HepG2 (cell line): ENCODE results near the gene ANKRD31. TPM values are rescaled to one million over a fixed set of nuclear protein-coding genes. Genes with fewer than 3 reads are reported as not detected.

Experiments
- ATF4 ChIP-seq, 2 experiments: fragments of 450-650 bp in 1 of 2; sonication (generic) in 1 of 2; formaldehyde crosslinking; IDR thresholded peaks; 2 replicates each; pipeline versions ENCODE4 v1.5.0 to v1.8.0; 2020 to 2022; ENCODE audit warnings: mild to moderate bottlenecking in 1 of 2, missing genetic modification reagents in 1 of 2
- BCL6 ChIP-seq: IDR thresholded peaks from 2 replicates; pipeline ENCODE4 v1.6.1; 2016; ENCODE audit warnings: missing genetic modification reagents, missing compliant biosample characterization
- FOXK2 ChIP-seq: fragments of 450-650 bp; IDR thresholded peaks from 2 replicates; pipeline ENCODE4 v1.6.1; 2016
- GFI1 ChIP-seq: sonication (generic); formaldehyde crosslinking; IDR thresholded peaks from 2 replicates; pipeline ENCODE4 v1.5.0; 2020; ENCODE audit warnings: missing genetic modification reagents, mild to moderate bottlenecking, borderline replicate concordance
- HOXA9 ChIP-seq: sonication (generic); formaldehyde crosslinking; IDR thresholded peaks from 2 replicates; pipeline ENCODE4 v1.8.1; 2022; ENCODE audit warnings: missing genetic modification reagents, mild to moderate bottlenecking, moderate library complexity, borderline replicate concordance
- KIAA2018 ChIP-seq: sonication (generic); formaldehyde crosslinking; IDR thresholded peaks from 2 replicates; pipeline ENCODE4 v1.5.0; 2020; ENCODE audit warnings: mild to moderate bottlenecking, missing genetic modification reagents, borderline replicate concordance
- MLXIP ChIP-seq: sonication (generic); formaldehyde crosslinking; IDR thresholded peaks from 2 replicates; pipeline ENCODE4 v1.9.0; 2021; ENCODE audit warnings: missing genetic modification reagents, borderline replicate concordance
- NCOR1 ChIP-seq: fragments of 200-600 bp; sonication (generic); IDR thresholded peaks from 2 replicates; pipeline ENCODE4 v1.7.0; 2017; ENCODE audit warnings: antibody characterized with exemption, low read length, borderline replicate concordance
- TBL1XR1 ChIP-seq: fragments of 150-350 bp; IDR thresholded peaks from 2 replicates; pipeline ENCODE4 v1.6.1; 2014; ENCODE audit warnings: borderline replicate concordance, low read length; ENCODE audit not compliant: partially characterized antibody
- ZNF24 ChIP-seq: fragments of 450-650 bp; IDR thresholded peaks from 2 replicates; pipeline ENCODE4 v1.6.1; 2017; ENCODE audit warnings: antibody characterized with exemption, mild to moderate bottlenecking
- ZNF546 ChIP-seq: sonication (generic); formaldehyde crosslinking; conservative IDR thresholded peaks from 2 replicates; pipeline ENCODE4 v1.8.1; 2023; ENCODE audit warnings: mild to moderate bottlenecking, missing genetic modification reagents
- ZNF570 ChIP-seq: sonication (generic); formaldehyde crosslinking; IDR thresholded peaks from 2 replicates; pipeline ENCODE4 v1.4.0; 2020; ENCODE audit warnings: mild to moderate bottlenecking, missing genetic modification reagents, borderline replicate concordance
- ZNF784 ChIP-seq: sonication (generic); formaldehyde crosslinking; IDR thresholded peaks from 2 replicates; pipeline ENCODE4 v1.5.1; 2020; ENCODE audit warnings: missing genetic modification reagents, mild to moderate bottlenecking, borderline replicate concordance
- polyA plus RNA-seq, 8 experiments: library from polyadenylated mRNA; depleted of rRNA in 3 of 8; stranded (reverse) in 7 of 8; unstranded in 1 of 8; fragments of >200 nt; fragmentation: Illumina TruSeq in 4 of 8; extraction: Trizol in 4 of 8; gene quantifications; 2 replicates each; pipeline versions ENCODE4 v1.2.1 to v1.2.3, GENCODE V29; 2011 to 2016; ENCODE audit warnings: low read depth in 4 of 8, missing spikeins in 1 of 8, mixed read lengths in 1 of 8; ENCODE audit not compliant: insufficient read depth in 1 of 8
- total RNA-seq, 5 experiments: library from RNA; depleted of rRNA; stranded (reverse); fragments of >200 nt; fragmentation: Illumina TruSeq; extraction: Trizol; gene quantifications; 2 replicates each; pipeline ENCODE4 v1.2.3, GENCODE V29; 2016; ENCODE audit warnings: low read depth in 1 of 5

The ANKRD31 gene
- total and polyA plus RNA-seq, 2 of the 13 experiments (the other 11 are each of a cell fraction or from before 2014, with no cell fraction given): 0.01 to 0.09 TPM

GRCh38 chr5:75236322-75237316, at the start of gene ANKRD31 (continued):
- TF ChIP-seq KIAA2018 (CRISPR knock-in tag): no peak
- TF ChIP-seq FOXK2: no peak
- TF ChIP-seq HOXA9 (CRISPR knock-in tag): no peak
- no peak for TF ChIP-seq ZNF570 (CRISPR knock-in tag)
- no peak for TF ChIP-seq TBL1XR1
- 0 out of 4 replicates have a peak, but pooled peaks of 1 of the 2 experiments have one; percentile 24 for TF ChIP-seq ATF4 (CRISPR knock-in tag; IDR thresholded peaks at IDR 0.05)
- TF ChIP-seq MLXIP (CRISPR knock-in tag): no peak
- TF ChIP-seq ZNF546 (CRISPR knock-in tag): no peak
- TF ChIP-seq ZNF784 (CRISPR knock-in tag): peak; percentile 72
- no peak; the same call in 1 of the 2 replicates for TF ChIP-seq ZNF24
- no peak for TF ChIP-seq NCOR1
- TF ChIP-seq GFI1 (CRISPR knock-in tag): peak; percentile 56; the same call in 1 of the 2 replicates
- TF ChIP-seq BCL6 (CRISPR knock-in tag): peak; percentile 33; the same call in 1 of the 2 replicates
